NCI-H82 (cell line): ENCODE measurements around the gene SCN10A.

Source experiments
- DNase-seq: peaks from one replicate; lab custom pipeline; 2025; lab: John Stamatoyannopoulos, UW

Gene SCN10A

GRCh38 chr3:38773528-38773927 lies 42.5 kb downstream of the SCN10A start:
- no peak for DNase-seq

- DNase-seq = no peak
These were observed 52.4 kb downstream of the SCN10A start for GRCh38 chr3:38763569-38763968.

GRCh38 chr3:38758557-38758956 lies 57.5 kb downstream of the SCN10A start:
- DNase-seq = no peak

- no peak for DNase-seq
These were observed 58.3 kb downstream of the SCN10A start for GRCh38 chr3:38757721-38758120.

GRCh38 chr3:38756892-38757291 lies 59.1 kb downstream of the SCN10A start:
- no peak for DNase-seq

GRCh38 chr3:38755130-38755529 lies 60.9 kb downstream of the SCN10A start:
- no peak for DNase-seq

GRCh38 chr3:38746641-38747040 lies 69.4 kb downstream of the SCN10A start:
- no peak for DNase-seq

- no peak for DNase-seq
These were observed 73.0 kb downstream of the SCN10A start for GRCh38 chr3:38743043-38743442.

GRCh38 chr3:38742550-38742949 lies 73.5 kb downstream of the SCN10A start:
- no peak for DNase-seq

GRCh38 chr3:38740537-38740936 lies 75.5 kb downstream of the SCN10A start:
- no peak for DNase-seq

GRCh38 chr3:38739931-38740330 lies 76.1 kb downstream of the SCN10A start:
- no peak for DNase-seq

GRCh38 chr3:38739396-38739689 lies 76.7 kb downstream of the SCN10A start:
- no peak for DNase-seq

GRCh38 chr3:38738630-38739395 lies 77.2 kb downstream of the SCN10A start:
- peak; percentile 61 for DNase-seq

GRCh38 chr3:38731522-38731921 lies 84.5 kb downstream of the SCN10A start:
- DNase-seq = no peak

GRCh38 chr3:38730281-38730680 lies 85.7 kb downstream of the SCN10A start:
- no peak for DNase-seq

GRCh38 chr3:38728008-38728407 lies 88.0 kb downstream of the SCN10A start:
- no peak for DNase-seq

GRCh38 chr3:38726751-38727150 lies 89.3 kb downstream of the SCN10A start:
- peak; percentile 4 for DNase-seq

GRCh38 chr3:38725726-38726419 lies 90.1 kb downstream of the SCN10A start:
- DNase-seq = peak; percentile 55

GRCh38 chr3:38724392-38724736 lies 91.7 kb downstream of the SCN10A start:
- no peak for DNase-seq

- no peak for DNase-seq
These were observed 92.2 kb downstream of the SCN10A start for GRCh38 chr3:38723569-38724391.

GRCh38 chr3:38722781-38723568 lies 93.0 kb downstream of the SCN10A start:
- no peak for DNase-seq

- DNase-seq = no peak
These were observed 94.7 kb downstream of the SCN10A start for GRCh38 chr3:38721207-38721772.
